Measurements from ENCODE around the gene ADGRL1. TPM values are rescaled to one million over a fixed set of nuclear protein-coding genes. Genes with fewer than 3 reads are reported as not detected.
"Not testable (repeated sequence)": the region's sequence is repeated elsewhere in the genome, so short reads cannot be mapped to it uniquely, and the experiment has no call there.

ADGRL1 gene
- total RNA-seq, 1 donor from 2014 or later: 2.1 TPM

DNA sequence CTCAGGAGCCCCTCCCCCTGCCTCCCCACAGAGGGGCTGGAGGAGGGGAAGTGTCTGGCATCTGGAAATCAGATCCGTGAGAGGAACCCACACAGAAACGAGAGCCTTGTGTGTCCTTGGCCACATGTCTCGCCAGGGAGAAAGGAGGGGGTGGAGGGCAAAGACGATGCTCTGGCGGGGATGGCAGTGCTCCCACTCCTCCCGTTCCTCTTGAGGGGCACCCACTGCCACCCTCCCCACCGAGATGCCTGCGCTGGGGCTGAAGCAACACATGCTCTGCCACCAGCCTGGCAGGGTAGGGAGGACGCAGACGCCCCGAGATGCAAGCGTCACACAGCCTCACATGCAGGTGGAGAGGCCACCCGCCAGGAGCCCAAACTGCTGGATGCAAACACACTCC, 2.8 kb downstream of the ADGRL1 start:
- H3K27me3 ChIP-seq (ENCODE audit: control insufficient read depth, insufficient read depth, low read length): peaks cover 2% of the 10 kb centered on the region
- TF ChIP-seq, protein P1, sequence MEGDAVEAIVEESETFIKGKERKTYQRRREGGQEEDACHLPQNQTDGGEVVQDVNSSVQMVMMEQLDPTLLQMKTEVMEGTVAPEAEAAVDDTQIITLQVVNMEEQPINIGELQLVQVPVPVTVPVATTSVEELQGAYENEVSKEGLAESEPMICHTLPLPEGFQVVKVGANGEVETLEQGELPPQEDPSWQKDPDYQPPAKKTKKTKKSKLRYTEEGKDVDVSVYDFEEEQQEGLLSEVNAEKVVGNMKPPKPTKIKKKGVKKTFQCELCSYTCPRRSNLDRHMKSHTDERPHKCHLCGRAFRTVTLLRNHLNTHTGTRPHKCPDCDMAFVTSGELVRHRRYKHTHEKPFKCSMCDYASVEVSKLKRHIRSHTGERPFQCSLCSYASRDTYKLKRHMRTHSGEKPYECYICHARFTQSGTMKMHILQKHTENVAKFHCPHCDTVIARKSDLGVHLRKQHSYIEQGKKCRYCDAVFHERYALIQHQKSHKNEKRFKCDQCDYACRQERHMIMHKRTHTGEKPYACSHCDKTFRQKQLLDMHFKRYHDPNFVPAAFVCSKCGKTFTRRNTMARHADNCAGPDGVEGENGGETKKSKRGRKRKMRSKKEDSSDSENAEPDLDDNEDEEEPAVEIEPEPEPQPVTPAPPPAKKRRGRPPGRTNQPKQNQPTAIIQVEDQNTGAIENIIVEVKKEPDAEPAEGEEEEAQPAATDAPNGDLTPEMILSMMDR (IDR thresholded peaks at IDR 0.05; ENCODE audit: insufficient read depth, low read length, severe bottlenecking): no peak
- FAIRE-seq: no peak

GRCh38 chr19:14201481-14201880, 4.5 kb downstream of the ADGRL1 start:
- not testable (repeated sequence) for H3K4me3 ChIP-seq (ENCODE audit: low read depth, low read length); H3K27me3 ChIP-seq (ENCODE audit: control insufficient read depth, insufficient read depth, low read length); DNase-seq (ENCODE audit: low read depth); H3K36me3 ChIP-seq (ENCODE audit: control insufficient read depth, insufficient read depth, low read length)
- peak; percentile 62 for FAIRE-seq

More for the DNA sequence above, 2.8 kb downstream of the ADGRL1 start:
- no peak overlapping the region for H3K4me3 ChIP-seq (ENCODE audit: low read depth, low read length)
- DNase-seq (ENCODE audit: low read depth): no peak
- no peaks in the 10 kb centered on the region for H3K36me3 ChIP-seq (ENCODE audit: control insufficient read depth, insufficient read depth, low read length)

DNA sequence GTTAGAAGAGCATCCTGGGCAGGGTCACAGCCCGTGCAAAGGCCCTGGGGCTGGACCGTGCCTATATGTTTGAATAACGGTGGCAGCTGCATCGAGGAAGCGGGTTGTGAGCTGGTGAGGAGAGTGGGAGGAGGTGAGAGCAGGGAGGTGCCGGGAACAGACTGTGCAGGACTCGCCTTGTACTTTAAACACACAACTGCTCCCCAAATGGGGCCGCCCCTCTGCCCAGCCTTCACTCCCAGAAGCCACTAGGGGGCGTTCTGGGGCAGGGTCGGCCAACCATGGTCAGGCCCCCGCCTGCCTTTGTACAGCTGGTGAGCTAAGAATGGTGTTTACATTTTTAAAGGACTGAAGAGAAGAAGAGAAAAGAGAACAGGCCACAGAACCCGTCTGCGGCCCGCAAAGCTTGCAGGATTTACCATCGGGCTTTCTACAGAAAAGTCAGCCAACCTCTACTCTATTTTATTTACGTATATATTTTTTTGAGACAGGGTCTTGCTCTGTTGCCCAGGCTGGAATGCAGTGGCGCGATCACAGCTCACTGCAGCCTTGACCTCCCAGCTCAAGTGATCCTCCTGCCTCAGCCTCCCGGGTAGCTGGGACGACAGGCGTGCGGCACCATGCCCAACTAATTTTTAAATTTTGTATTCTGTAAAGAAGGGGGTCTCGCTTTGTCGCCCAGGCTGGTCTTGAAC, 5.7 kb downstream of the ADGRL1 start:
- DNase-seq (ENCODE audit: low read depth); H3K36me3 ChIP-seq (ENCODE audit: control insufficient read depth, insufficient read depth, low read length); H3K4me3 ChIP-seq (ENCODE audit: low read depth, low read length); H3K27me3 ChIP-seq (ENCODE audit: control insufficient read depth, insufficient read depth, low read length); FAIRE-seq: not testable (repeated sequence)
- TF ChIP-seq, protein P1 (IDR thresholded peaks at IDR 0.05; ENCODE audit: insufficient read depth, low read length, severe bottlenecking): peak; percentile 52

- no peak for DNase-seq (ENCODE audit: low read depth)
Measured at GRCh38 chr19:14198384-14199376, 7.3 kb downstream of the ADGRL1 start.

DNA sequence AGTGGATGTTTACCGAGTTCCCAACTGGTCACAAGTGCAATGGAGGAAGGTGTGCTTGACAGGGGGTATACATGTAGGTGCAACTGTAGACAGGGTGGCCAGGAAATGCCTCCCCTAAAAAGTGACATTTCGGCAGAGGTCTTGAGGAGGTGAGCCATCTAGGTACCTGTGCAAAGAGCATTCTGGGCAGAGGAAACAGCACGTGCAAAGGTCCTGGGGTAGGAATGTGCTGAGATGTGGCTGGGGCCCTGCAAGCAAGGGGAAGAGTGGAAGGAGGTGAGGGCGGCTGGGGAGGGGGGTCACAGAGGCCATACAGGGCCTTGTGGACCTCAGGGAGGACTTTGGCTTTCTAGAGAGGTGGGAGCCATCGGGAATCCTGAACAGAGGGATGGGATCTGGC, 8.1 kb downstream of the ADGRL1 start:
- TF ChIP-seq, protein P1 (IDR thresholded peaks at IDR 0.05; ENCODE audit: insufficient read depth, low read length, severe bottlenecking): no peak
- no peaks in the 10 kb centered on the region for H3K36me3 ChIP-seq (ENCODE audit: control insufficient read depth, insufficient read depth, low read length)
- FAIRE-seq (no peak), DNase-seq (ENCODE audit: low read depth) (no peak)
- H3K27me3 ChIP-seq (ENCODE audit: control insufficient read depth, insufficient read depth, low read length): no peaks in the 10 kb centered on the region
- H3K4me3 ChIP-seq (ENCODE audit: low read depth, low read length): no peak overlapping the region

More at GRCh38 chr19:14198384-14199376, 7.3 kb downstream of the ADGRL1 start:
- H3K27me3 ChIP-seq (ENCODE audit: control insufficient read depth, insufficient read depth, low read length): no peaks in the 10 kb centered on the region
- TF ChIP-seq, protein P1 (IDR thresholded peaks at IDR 0.05; ENCODE audit: insufficient read depth, low read length, severe bottlenecking): no peak
- no peak for FAIRE-seq
- no peaks in the 10 kb centered on the region for H3K36me3 ChIP-seq (ENCODE audit: control insufficient read depth, insufficient read depth, low read length)
- no peak overlapping the region for H3K4me3 ChIP-seq (ENCODE audit: low read depth, low read length)

DNA sequence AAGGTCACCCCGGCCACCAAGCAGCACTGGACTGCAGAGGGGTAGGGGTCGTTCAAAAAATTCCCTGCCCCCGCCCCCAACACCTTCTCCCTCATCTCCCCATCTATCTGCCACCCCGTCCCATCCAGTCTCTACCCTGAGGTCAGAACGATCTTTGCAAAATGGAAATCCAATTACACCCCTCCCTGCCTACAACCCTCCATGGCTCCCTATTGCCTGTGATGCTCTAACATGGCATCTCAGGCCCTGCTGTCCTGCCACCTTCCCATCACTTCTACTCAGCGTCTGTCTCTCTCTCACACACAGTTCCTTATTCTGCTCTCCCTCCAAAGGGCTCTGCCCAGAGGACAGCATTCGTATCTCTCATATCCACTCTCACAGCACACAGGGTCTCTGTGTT, 8.7 kb downstream of the ADGRL1 start:
- DNase-seq (ENCODE audit: low read depth); H3K4me3 ChIP-seq (ENCODE audit: low read depth, low read length); H3K36me3 ChIP-seq (ENCODE audit: control insufficient read depth, insufficient read depth, low read length); H3K27me3 ChIP-seq (ENCODE audit: control insufficient read depth, insufficient read depth, low read length); FAIRE-seq: not testable (repeated sequence)

All from bronchial epithelial cell (primary cell).